ENCODE data around the gene CAMK2N2.

Gene CAMK2N2

DNA sequence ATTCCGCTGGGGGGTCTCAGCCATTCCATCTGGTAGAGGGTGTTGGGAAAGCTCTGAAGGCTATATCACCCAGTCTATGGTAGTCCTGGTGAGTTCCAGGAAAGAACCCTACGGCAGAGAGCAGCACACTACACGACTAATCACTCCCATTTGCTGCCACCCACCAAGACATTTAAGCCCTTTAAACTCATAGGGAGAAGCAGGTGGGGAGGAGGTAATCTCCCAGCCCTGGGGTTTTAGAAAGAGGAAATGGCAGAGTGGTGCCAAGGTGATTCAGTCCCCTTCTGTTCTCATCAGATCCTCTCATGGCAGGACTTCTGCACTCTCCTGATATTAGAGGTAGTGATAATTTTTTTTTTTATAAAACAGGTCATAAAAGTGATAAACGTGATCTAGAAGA, 42.5 kb downstream of the CAMK2N2 start:
- Histone ChIP-seq H3K27me3 (ENCODE audit: control insufficient read depth, insufficient read depth, low read length) (no peaks in the 10 kb centered on the region), H3K9me3 (ENCODE audit: control insufficient read depth, insufficient read depth, low read length) (no peaks in the 10 kb centered on the region), H3K4me1 (ENCODE audit: control insufficient read depth, insufficient read depth, low read length) (no peaks in the 10 kb centered on the region), H3K36me3 (ENCODE audit: control insufficient read depth, insufficient read depth, low read length) (no peaks in the 10 kb centered on the region), H3K27ac (ENCODE audit: low read length) (no peak overlapping the region), H3K4me3 (ENCODE audit: low read length) (no peak overlapping the region)
- DNase-seq (ENCODE audit: low read depth, low spot score) = no peak
- WGBS (ENCODE audit: insufficient coverage, insufficient read length) = no CpG with 5 or more reads among the region's 4 CpGs

DNA sequence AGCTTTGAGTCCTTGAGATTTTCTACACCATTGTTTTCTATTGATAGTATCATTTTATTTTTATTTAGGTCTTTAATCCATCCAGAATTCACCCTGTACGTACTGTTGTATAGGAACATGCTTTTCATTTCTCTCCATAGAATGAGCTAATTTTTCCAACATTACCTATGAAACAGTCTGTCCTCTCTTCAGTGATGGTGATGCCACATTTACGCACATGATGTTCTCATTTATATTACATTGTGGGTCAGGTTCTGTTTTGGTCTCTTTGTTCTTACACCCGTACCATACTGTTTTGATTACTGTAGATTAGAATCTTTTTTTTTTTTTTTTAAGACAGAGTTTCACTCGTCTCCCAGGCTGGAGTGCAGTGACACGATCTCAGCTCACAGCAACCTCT, 49.6 kb downstream of the CAMK2N2 start:
- no CpG with 5 or more reads among the region's 5 CpGs for whole genome bisulfite sequencing (ENCODE audit: insufficient coverage, insufficient read length)
- no peak overlapping the region for H3K4me3 ChIP-seq (ENCODE audit: low read length)
- no peak for DNase-seq (ENCODE audit: low read depth, low spot score)
- H3K36me3 ChIP-seq (ENCODE audit: control insufficient read depth, insufficient read depth, low read length) = no peaks in the 10 kb centered on the region
- no peaks in the 10 kb centered on the region for H3K27me3 ChIP-seq (ENCODE audit: control insufficient read depth, insufficient read depth, low read length)
- H3K9me3 ChIP-seq (ENCODE audit: control insufficient read depth, insufficient read depth, low read length) = no peaks in the 10 kb centered on the region
- no peaks in the 10 kb centered on the region for H3K4me1 ChIP-seq (ENCODE audit: control insufficient read depth, insufficient read depth, low read length)
- H3K27ac ChIP-seq (ENCODE audit: low read length) = no peak overlapping the region

DNA sequence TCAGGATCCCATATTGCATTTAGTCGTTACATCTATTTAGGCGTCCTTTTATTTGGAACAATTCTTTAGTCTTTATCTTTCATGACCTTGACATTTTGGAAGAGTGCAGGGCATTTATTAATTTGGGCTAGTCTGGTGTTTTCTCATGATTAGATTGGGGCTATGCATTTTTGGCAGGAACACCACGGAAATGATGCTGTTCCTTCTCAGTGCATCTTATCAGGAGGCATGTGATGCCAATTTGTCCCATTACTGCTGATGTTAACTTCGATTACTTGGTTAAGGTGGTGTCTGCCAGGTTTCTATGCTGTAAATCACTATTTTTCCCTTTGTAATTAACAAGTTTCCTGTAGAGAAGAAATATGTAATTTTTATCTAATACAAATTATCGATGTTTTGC, 50.1 kb downstream of the CAMK2N2 start:
- H3K4me3 ChIP-seq (ENCODE audit: low read length) = no peak overlapping the region
- no peak for DNase-seq (ENCODE audit: low read depth, low spot score)
- H3K27me3 ChIP-seq (ENCODE audit: control insufficient read depth, insufficient read depth, low read length) = no peaks in the 10 kb centered on the region
- H3K36me3 ChIP-seq (ENCODE audit: control insufficient read depth, insufficient read depth, low read length) = no peaks in the 10 kb centered on the region
- no peaks in the 10 kb centered on the region for H3K9me3 ChIP-seq (ENCODE audit: control insufficient read depth, insufficient read depth, low read length)
- no CpG with 5 or more reads among the region's 5 CpGs for WGBS (ENCODE audit: insufficient coverage, insufficient read length)
- no peaks in the 10 kb centered on the region for H3K4me1 ChIP-seq (ENCODE audit: control insufficient read depth, insufficient read depth, low read length)
- H3K27ac ChIP-seq (ENCODE audit: low read length) = no peak overlapping the region
